GM19238 (cell line): Measurements from ENCODE around the gene TTC29.
"Not testable (repeated sequence)": the region's sequence is repeated elsewhere in the genome, so short reads cannot be mapped to it uniquely, and the experiment has no call there.

Experiments used
- DNase-seq: peaks from one replicate; pipeline ENCODE4 v3.0.0; 2011; ENCODE audit warnings: low spot score; ENCODE audit not compliant: insufficient read length

TTC29 gene

GRCh38 chr4:146857298-146857697 is 88.4 kb downstream of the TTC29 start:
- DNase-seq = no peak

GRCh38 chr4:146855761-146856160 is 89.9 kb downstream of the TTC29 start:
- DNase-seq = no peak

GRCh38 chr4:146852360-146852759 is 93.3 kb downstream of the TTC29 start:
- no peak for DNase-seq

GRCh38 chr4:146847345-146847744 is 98.3 kb downstream of the TTC29 start:
- DNase-seq = no peak

- no peak for DNase-seq
These were observed 98.8 kb downstream of the TTC29 start for GRCh38 chr4:146846882-146847281.

- no peak for DNase-seq
These were observed 100.9 kb downstream of the TTC29 start for GRCh38 chr4:146844761-146845160.

GRCh38 chr4:146842876-146843275 is 102.8 kb downstream of the TTC29 start:
- DNase-seq = no peak

- DNase-seq = no peak
These were observed 104.9 kb downstream of the TTC29 start for GRCh38 chr4:146840731-146841130.

GRCh38 chr4:146835096-146835495 is 110.6 kb downstream of the TTC29 start:
- DNase-seq = no peak

GRCh38 chr4:146834263-146835034 is 111.2 kb downstream of the TTC29 start:
- no peak for DNase-seq

- no peak for DNase-seq
These were observed 112.1 kb downstream of the TTC29 start for GRCh38 chr4:146833530-146833929.

GRCh38 chr4:146822980-146823379 is 122.7 kb downstream of the TTC29 start:
- DNase-seq = not testable (repeated sequence)

GRCh38 chr4:146814750-146815149 is 130.9 kb downstream of the TTC29 start:
- no peak for DNase-seq

GRCh38 chr4:146795711-146796110 is 150.0 kb downstream of the TTC29 start:
- no peak for DNase-seq

- no peak for DNase-seq
These were observed 151.9 kb downstream of the TTC29 start for GRCh38 chr4:146793727-146794126.

- DNase-seq = no peak
These were observed 154.2 kb downstream of the TTC29 start for GRCh38 chr4:146791439-146791838.

- DNase-seq = no peak
These were observed 155.1 kb downstream of the TTC29 start for GRCh38 chr4:146790515-146790914.

- DNase-seq = no peak
These were observed 157.9 kb downstream of the TTC29 start for GRCh38 chr4:146787731-146788130.

- DNase-seq = no peak
These were observed 169.0 kb downstream of the TTC29 start for GRCh38 chr4:146776691-146777090.

- DNase-seq = no peak
These were observed 182.1 kb downstream of the TTC29 start for GRCh38 chr4:146763560-146763959.

- DNase-seq = no peak
These were observed 183.6 kb downstream of the TTC29 start for GRCh38 chr4:146762016-146762415.

- DNase-seq = no peak
These were observed 203.2 kb downstream of the TTC29 start for GRCh38 chr4:146742416-146742815.

GRCh38 chr4:146739182-146739581 is 206.5 kb downstream of the TTC29 start:
- DNase-seq = no peak
